ENCODE measurements around the gene RFNG. TPM values are rescaled to one million over a fixed set of nuclear protein-coding genes. Genes with fewer than 3 reads are reported as not detected.

The RFNG gene
- total RNA-seq, 4 donors from 2014 or later: 46.0 to 61.0 (median 50.8) TPM

GRCh38 chr17:82095777-82096708 lies 44.4 kb upstream of the RFNG start:
- Histone ChIP-seq H3K4me1 (peaks cover 45% of the 10 kb centered on the region), H3K4me3 (peak overlapping the region; percentile 75), H3K27me3 (no peaks in the 10 kb centered on the region), H3K9me3 (no peaks in the 10 kb centered on the region), H3K36me3 (peaks cover 53% of the 10 kb centered on the region), H3K27ac (peak overlapping the region; percentile 5)
- WGBS: 94% methylated on average over 20 of the region's 35 CpGs
- no peak for TF ChIP-seq POLR2A (IDR thresholded peaks at IDR 0.05)
- peak in 1 of 2 donors; percentile 64 for DNase-seq (ENCODE audit: low spot score in 2 of 2)

DNA sequence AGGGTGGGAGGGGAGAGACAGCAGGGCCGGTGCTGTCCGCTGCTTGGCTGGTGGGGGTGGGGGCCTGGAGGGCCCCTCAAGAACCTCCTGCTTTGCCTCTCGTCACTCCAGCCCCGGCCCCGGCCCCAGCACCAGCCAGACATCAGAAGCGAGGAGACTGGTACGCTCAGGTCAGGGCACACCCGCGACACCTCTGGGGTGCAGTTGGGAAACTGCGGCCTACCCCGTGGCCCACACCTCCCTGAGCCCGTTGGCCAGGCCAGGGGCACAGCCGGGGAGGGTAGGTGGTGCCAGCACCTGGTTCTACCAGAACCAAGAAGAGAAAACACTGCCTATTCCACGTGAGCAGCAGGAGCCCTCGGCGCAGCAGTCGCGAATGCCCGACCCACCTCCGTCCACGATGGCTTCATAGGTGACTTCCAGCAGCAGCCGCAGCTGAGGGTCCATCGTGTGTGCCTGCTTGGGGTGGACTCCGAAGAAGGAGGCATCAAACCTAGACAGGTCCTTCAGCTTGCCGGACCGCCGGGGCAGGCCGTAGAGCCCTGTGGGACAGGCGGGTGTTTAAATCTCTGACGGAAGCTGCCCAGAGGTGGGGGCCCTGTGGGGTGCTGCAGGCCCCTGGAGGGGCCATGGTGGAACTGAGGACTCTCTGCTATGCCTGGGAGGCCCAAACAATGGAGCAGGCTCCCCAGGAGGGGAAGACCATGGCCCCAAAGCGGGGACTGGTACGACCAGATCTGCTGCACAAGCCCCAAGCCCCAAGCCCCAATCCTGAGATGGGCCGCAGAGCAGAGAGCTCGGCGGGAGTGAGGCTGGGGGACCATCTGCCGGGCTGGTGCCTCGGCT lies 43.5 kb upstream of the RFNG start:
- peaks cover 36% of the 10 kb centered on the region for H3K4me1 ChIP-seq
- no peaks in the 10 kb centered on the region for H3K27me3 ChIP-seq
- no peaks in the 10 kb centered on the region for H3K9me3 ChIP-seq
- TF ChIP-seq, protein P1, sequence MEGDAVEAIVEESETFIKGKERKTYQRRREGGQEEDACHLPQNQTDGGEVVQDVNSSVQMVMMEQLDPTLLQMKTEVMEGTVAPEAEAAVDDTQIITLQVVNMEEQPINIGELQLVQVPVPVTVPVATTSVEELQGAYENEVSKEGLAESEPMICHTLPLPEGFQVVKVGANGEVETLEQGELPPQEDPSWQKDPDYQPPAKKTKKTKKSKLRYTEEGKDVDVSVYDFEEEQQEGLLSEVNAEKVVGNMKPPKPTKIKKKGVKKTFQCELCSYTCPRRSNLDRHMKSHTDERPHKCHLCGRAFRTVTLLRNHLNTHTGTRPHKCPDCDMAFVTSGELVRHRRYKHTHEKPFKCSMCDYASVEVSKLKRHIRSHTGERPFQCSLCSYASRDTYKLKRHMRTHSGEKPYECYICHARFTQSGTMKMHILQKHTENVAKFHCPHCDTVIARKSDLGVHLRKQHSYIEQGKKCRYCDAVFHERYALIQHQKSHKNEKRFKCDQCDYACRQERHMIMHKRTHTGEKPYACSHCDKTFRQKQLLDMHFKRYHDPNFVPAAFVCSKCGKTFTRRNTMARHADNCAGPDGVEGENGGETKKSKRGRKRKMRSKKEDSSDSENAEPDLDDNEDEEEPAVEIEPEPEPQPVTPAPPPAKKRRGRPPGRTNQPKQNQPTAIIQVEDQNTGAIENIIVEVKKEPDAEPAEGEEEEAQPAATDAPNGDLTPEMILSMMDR (IDR thresholded peaks at IDR 0.05): no peak
- no peak for TF ChIP-seq EP300 (IDR thresholded peaks at IDR 0.05)
- TF ChIP-seq POLR2AphosphoS5 (IDR thresholded peaks at IDR 0.05): no peak
- no peak for TF ChIP-seq POLR2A (IDR thresholded peaks at IDR 0.05)
- H3K4me3 ChIP-seq: peak overlapping the region; percentile 75
- no peak for DNase-seq (ENCODE audit: low spot score in 2 of 2)
- H3K27ac ChIP-seq: no peak overlapping the region
- peaks cover 61% of the 10 kb centered on the region for H3K36me3 ChIP-seq
- WGBS: 93% methylated on average over 14 of the region's 37 CpGs

DNA sequence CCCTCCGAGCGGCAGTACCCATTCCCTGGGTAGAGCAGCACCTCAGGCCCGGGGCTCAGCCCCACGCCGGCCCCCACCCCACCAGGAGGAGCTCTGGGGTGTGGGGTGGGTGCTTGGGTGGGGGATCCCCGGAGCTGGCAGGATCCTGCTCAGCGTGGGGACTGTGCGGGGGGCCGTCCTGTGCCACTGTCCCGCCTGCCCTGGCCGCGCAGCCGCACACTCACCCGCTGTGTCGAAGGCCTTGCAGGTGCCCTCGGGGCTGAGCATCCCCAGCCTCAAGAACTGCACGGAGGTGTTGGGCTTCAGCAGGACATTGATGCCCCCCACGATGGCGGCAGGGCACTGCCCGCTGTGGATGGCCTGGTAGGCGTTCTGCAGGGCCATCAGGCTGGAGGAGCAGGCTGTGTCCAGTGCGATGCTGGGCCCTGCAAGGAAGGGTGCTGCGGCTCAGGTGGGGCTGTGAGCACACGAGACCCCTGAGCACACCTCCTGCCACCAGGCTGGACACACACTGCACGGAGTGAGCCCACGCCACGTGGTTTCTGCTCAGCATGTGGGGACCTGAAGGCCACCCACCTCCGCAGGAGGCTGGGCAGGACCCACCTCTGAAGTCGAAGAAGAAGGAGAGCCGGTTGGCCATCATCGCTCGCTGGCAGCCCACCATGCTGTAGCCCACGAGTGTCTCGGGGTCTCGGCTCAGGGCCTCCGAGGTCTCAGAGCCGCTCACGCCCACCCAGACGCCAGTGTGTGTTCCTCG lies 41.6 kb upstream of the RFNG start:
- 92% methylated on average over 5 of the region's 40 CpGs for WGBS
- Histone ChIP-seq H3K9me3 (no peaks in the 10 kb centered on the region), H3K27ac (no peak overlapping the region), H3K36me3 (peaks cover 81% of the 10 kb centered on the region), H3K4me3 (no peak overlapping the region), H3K27me3 (no peaks in the 10 kb centered on the region), H3K4me1 (peaks cover 23% of the 10 kb centered on the region)
- DNase-seq (ENCODE audit: low spot score in 2 of 2): no peak
- TF ChIP-seq EP300 (IDR thresholded peaks at IDR 0.05) (no peak), POLR2AphosphoS5 (IDR thresholded peaks at IDR 0.05) (no peak), POLR2A (IDR thresholded peaks at IDR 0.05) (no peak)
- TF ChIP-seq, protein P1 (IDR thresholded peaks at IDR 0.05): no peak

- Histone ChIP-seq H3K27ac (no peak overlapping the region), H3K4me1 (peaks cover 23% of the 10 kb centered on the region), H3K9me3 (no peaks in the 10 kb centered on the region), H3K4me3 (no peak overlapping the region), H3K36me3 (peaks cover 87% of the 10 kb centered on the region), H3K27me3 (no peaks in the 10 kb centered on the region)
- WGBS: 100% methylated on average over 1 of the region's 20 CpGs
- TF ChIP-seq, protein P1 (IDR thresholded peaks at IDR 0.05): no peak
- TF ChIP-seq EP300 (IDR thresholded peaks at IDR 0.05): no peak
- TF ChIP-seq POLR2A (IDR thresholded peaks at IDR 0.05): no peak
- no peak for TF ChIP-seq POLR2AphosphoS5 (IDR thresholded peaks at IDR 0.05)
- DNase-seq (ENCODE audit: low spot score in 2 of 2): no peak
These were observed 41.0 kb upstream of the RFNG start for GRCh38 chr17:82092628-82092994.

DNA sequence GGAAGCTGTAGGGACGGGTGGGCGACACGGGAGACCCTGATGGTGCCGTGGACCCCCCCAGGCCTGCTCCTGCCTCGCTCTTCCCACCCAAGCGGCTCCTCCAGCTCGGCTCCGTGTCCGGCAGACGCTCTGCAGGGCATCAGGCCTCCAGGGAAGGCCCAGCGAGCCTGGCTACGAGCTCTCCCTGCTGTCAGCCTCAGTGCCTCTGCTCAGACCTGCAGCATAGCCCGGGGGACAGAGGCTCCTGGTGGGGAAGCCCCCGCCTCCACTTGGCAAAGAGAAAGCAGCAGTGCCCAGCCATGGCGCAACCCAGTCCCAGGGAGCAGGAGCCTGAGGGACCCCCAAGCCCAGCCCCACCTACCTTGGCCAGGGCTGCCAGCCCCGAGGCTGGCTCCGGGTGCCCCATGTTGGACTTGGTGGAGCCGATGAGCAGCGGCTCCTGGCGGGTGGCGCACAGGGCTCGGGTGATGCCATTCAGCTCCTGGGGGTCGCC lies 40.5 kb upstream of the RFNG start:
- Histone ChIP-seq H3K27me3 (no peaks in the 10 kb centered on the region), H3K27ac (no peak overlapping the region), H3K36me3 (peaks cover 92% of the 10 kb centered on the region), H3K9me3 (no peaks in the 10 kb centered on the region), H3K4me3 (no peak overlapping the region), H3K4me1 (peaks cover 19% of the 10 kb centered on the region)
- 91% methylated on average over 17 of the region's 23 CpGs for WGBS
- DNase-seq (ENCODE audit: low spot score in 2 of 2): no peak
- no peak for TF ChIP-seq POLR2AphosphoS5 (IDR thresholded peaks at IDR 0.05)
- no peak for TF ChIP-seq POLR2A (IDR thresholded peaks at IDR 0.05)
- TF ChIP-seq, protein P1 (IDR thresholded peaks at IDR 0.05): no peak
- TF ChIP-seq EP300 (IDR thresholded peaks at IDR 0.05): no peak

Data from suprapubic skin (tissue), 4 donors.